Stimulated activated effector memory CD8-positive, alpha-beta T cell treated with anti-CD3 and anti-CD28 coated beads, Interleukin-12 subunit alpha, Interleukin-12 subunit beta, amount 100 ng/mL, for 72 hours (primary cell): ENCODE measurements around the gene BRIP1.

Experiments used
- ATAC-seq: fragments of 150-1000 bp; cut with Tn5 transposase; 2 replicates; pipeline ENCODE4 v1.10.0; 2021
- DNase-seq, 2 donors: peaks; one replicate each; pipeline ENCODE4 v3.0.0; 2021 to 2022; ENCODE audit warnings: low spot score in 2 of 2
- H3K27ac Mint-ChIP-seq: one replicate; pipeline ENCODE4 v1.8.0; 2022; ENCODE audit warnings: mild to moderate bottlenecking, mixed read lengths
- H3K36me3 Mint-ChIP-seq: one replicate; pipeline ENCODE4 v1.8.0; 2022; ENCODE audit warnings: mild to moderate bottlenecking, mixed read lengths
- H3K4me1 Mint-ChIP-seq: one replicate; pipeline ENCODE4 v1.8.0; 2022; ENCODE audit warnings: mixed read lengths
- H3K4me3 Mint-ChIP-seq: one replicate; pipeline ENCODE4 v1.8.0; 2022; ENCODE audit warnings: mild to moderate bottlenecking, mixed read lengths
- H3K9me3 Mint-ChIP-seq: one replicate; pipeline ENCODE4 v1.8.0; 2022; ENCODE audit warnings: mixed read lengths

The BRIP1 gene

GRCh38 chr17:61754124-61754523 lies 109.2 kb downstream of the BRIP1 start:
- Mint-ChIP-seq H3K4me3 (no peak overlapping the region), H3K27ac (no peak overlapping the region), H3K4me1 (no peaks in the 10 kb centered on the region), H3K9me3 (peaks cover 2% of the 10 kb centered on the region), H3K36me3 (peaks cover 6% of the 10 kb centered on the region)
- DNase-seq: no peak
- ATAC-seq: no peak

GRCh38 chr17:61753696-61754095 lies 109.6 kb downstream of the BRIP1 start:
- ATAC-seq (no peak), DNase-seq (no peak)
- Mint-ChIP-seq H3K9me3 (peaks cover 2% of the 10 kb centered on the region), H3K27ac (no peak overlapping the region), H3K4me3 (no peak overlapping the region), H3K4me1 (no peaks in the 10 kb centered on the region), H3K36me3 (peaks cover 6% of the 10 kb centered on the region)

GRCh38 chr17:61750656-61751055 lies 112.7 kb downstream of the BRIP1 start:
- peak; percentile 77 for ATAC-seq
- Mint-ChIP-seq H3K36me3 (no peaks in the 10 kb centered on the region), H3K27ac (no peak overlapping the region), H3K4me1 (no peaks in the 10 kb centered on the region), H3K9me3 (peaks cover 7% of the 10 kb centered on the region), H3K4me3 (no peak overlapping the region)
- no peak for DNase-seq

- no peaks in the 10 kb centered on the region for H3K36me3 Mint-ChIP-seq
- no peaks in the 10 kb centered on the region for H3K4me1 Mint-ChIP-seq
- H3K9me3 Mint-ChIP-seq: peaks cover 7% of the 10 kb centered on the region
- DNase-seq (no peak), ATAC-seq (no peak)
- no peak overlapping the region for H3K4me3 Mint-ChIP-seq
- H3K27ac Mint-ChIP-seq: no peak overlapping the region
Measured at GRCh38 chr17:61749823-61750404, 113.4 kb downstream of the BRIP1 start.

GRCh38 chr17:61746248-61746985 lies 116.9 kb downstream of the BRIP1 start:
- DNase-seq: no peak

GRCh38 chr17:61744804-61745203 lies 118.5 kb downstream of the BRIP1 start:
- DNase-seq: no peak
- ATAC-seq: no peak
- H3K27ac Mint-ChIP-seq: no peak overlapping the region
- peaks cover 5% of the 10 kb centered on the region for H3K36me3 Mint-ChIP-seq
- H3K4me3 Mint-ChIP-seq: no peak overlapping the region
- no peaks in the 10 kb centered on the region for H3K4me1 Mint-ChIP-seq
- H3K9me3 Mint-ChIP-seq: peaks cover 7% of the 10 kb centered on the region

More at GRCh38 chr17:61746248-61746985, 116.9 kb downstream of the BRIP1 start:
- Mint-ChIP-seq H3K4me3 (no peak overlapping the region), H3K4me1 (no peaks in the 10 kb centered on the region), H3K9me3 (peaks cover 7% of the 10 kb centered on the region), H3K36me3 (peaks cover 5% of the 10 kb centered on the region), H3K27ac (no peak overlapping the region)
- no peak for ATAC-seq

GRCh38 chr17:61744252-61744651 lies 119.1 kb downstream of the BRIP1 start:
- no peaks in the 10 kb centered on the region for H3K4me1 Mint-ChIP-seq
- no peak overlapping the region for H3K27ac Mint-ChIP-seq
- H3K9me3 Mint-ChIP-seq: peaks cover 7% of the 10 kb centered on the region
- DNase-seq (no peak), ATAC-seq (no peak)
- no peak overlapping the region for H3K4me3 Mint-ChIP-seq
- H3K36me3 Mint-ChIP-seq: peaks cover 5% of the 10 kb centered on the region

- ATAC-seq (no peak), DNase-seq (no peak)
- Mint-ChIP-seq H3K36me3 (peaks cover 5% of the 10 kb centered on the region), H3K4me1 (no peaks in the 10 kb centered on the region), H3K27ac (no peak overlapping the region), H3K4me3 (no peak overlapping the region), H3K9me3 (peaks cover 7% of the 10 kb centered on the region)
Measured at GRCh38 chr17:61743766-61744165, 119.6 kb downstream of the BRIP1 start.

- Mint-ChIP-seq H3K4me1 (no peaks in the 10 kb centered on the region), H3K4me3 (no peak overlapping the region), H3K9me3 (no peaks in the 10 kb centered on the region), H3K36me3 (peaks cover 5% of the 10 kb centered on the region), H3K27ac (no peak overlapping the region)
- no peak for DNase-seq
- no peak for ATAC-seq
Measured at GRCh38 chr17:61739002-61739401, 124.3 kb downstream of the BRIP1 start.

GRCh38 chr17:61738249-61738648 lies 125.1 kb downstream of the BRIP1 start:
- ATAC-seq: no peak
- Mint-ChIP-seq H3K4me3 (no peak overlapping the region), H3K27ac (no peak overlapping the region), H3K9me3 (no peaks in the 10 kb centered on the region), H3K36me3 (peaks cover 5% of the 10 kb centered on the region), H3K4me1 (no peaks in the 10 kb centered on the region)
- DNase-seq: no peak

GRCh38 chr17:61737820-61738219 lies 125.5 kb downstream of the BRIP1 start:
- H3K27ac Mint-ChIP-seq: no peak overlapping the region
- no peak overlapping the region for H3K4me3 Mint-ChIP-seq
- no peaks in the 10 kb centered on the region for H3K9me3 Mint-ChIP-seq
- ATAC-seq (no peak), DNase-seq (no peak)
- H3K36me3 Mint-ChIP-seq: peaks cover 5% of the 10 kb centered on the region
- H3K4me1 Mint-ChIP-seq: no peaks in the 10 kb centered on the region

- Mint-ChIP-seq H3K4me1 (no peaks in the 10 kb centered on the region), H3K36me3 (no peaks in the 10 kb centered on the region), H3K4me3 (no peak overlapping the region), H3K9me3 (no peaks in the 10 kb centered on the region), H3K27ac (no peak overlapping the region)
- DNase-seq (no peak), ATAC-seq (no peak)
Measured at GRCh38 chr17:61736438-61736837, 126.9 kb downstream of the BRIP1 start.

GRCh38 chr17:61735807-61736206 lies 127.5 kb downstream of the BRIP1 start:
- H3K9me3 Mint-ChIP-seq: no peaks in the 10 kb centered on the region
- no peak for ATAC-seq
- no peaks in the 10 kb centered on the region for H3K4me1 Mint-ChIP-seq
- no peak for DNase-seq
- H3K27ac Mint-ChIP-seq: no peak overlapping the region
- H3K36me3 Mint-ChIP-seq: no peaks in the 10 kb centered on the region
- H3K4me3 Mint-ChIP-seq: no peak overlapping the region

GRCh38 chr17:61734466-61734865 lies 128.9 kb downstream of the BRIP1 start:
- no peak overlapping the region for H3K27ac Mint-ChIP-seq
- ATAC-seq (no peak), DNase-seq (no peak)
- H3K4me3 Mint-ChIP-seq: no peak overlapping the region
- H3K36me3 Mint-ChIP-seq: no peaks in the 10 kb centered on the region
- H3K4me1 Mint-ChIP-seq: no peaks in the 10 kb centered on the region
- H3K9me3 Mint-ChIP-seq: no peaks in the 10 kb centered on the region

- H3K9me3 Mint-ChIP-seq: no peaks in the 10 kb centered on the region
- H3K4me1 Mint-ChIP-seq: no peaks in the 10 kb centered on the region
- H3K4me3 Mint-ChIP-seq: no peak overlapping the region
- H3K27ac Mint-ChIP-seq: no peak overlapping the region
- no peak for ATAC-seq
- DNase-seq: no peak
- no peaks in the 10 kb centered on the region for H3K36me3 Mint-ChIP-seq
Measured at GRCh38 chr17:61734012-61734411, 129.3 kb downstream of the BRIP1 start.

GRCh38 chr17:61733021-61733420 lies 130.3 kb downstream of the BRIP1 start:
- ATAC-seq: no peak
- no peak overlapping the region for H3K4me3 Mint-ChIP-seq
- H3K36me3 Mint-ChIP-seq: no peaks in the 10 kb centered on the region
- peaks cover 6% of the 10 kb centered on the region for H3K4me1 Mint-ChIP-seq
- no peak for DNase-seq
- no peak overlapping the region for H3K27ac Mint-ChIP-seq
- no peaks in the 10 kb centered on the region for H3K9me3 Mint-ChIP-seq
